IPS-NIHi7 (cell line): ENCODE measurements around the gene HMSD.

Experiments used
- DNase-seq: peaks from one replicate; pipeline ENCODE4 v3.0.0; 2012; ENCODE audit warnings: mixed read lengths; ENCODE audit errors: extremely low spot score

HMSD gene

DNA sequence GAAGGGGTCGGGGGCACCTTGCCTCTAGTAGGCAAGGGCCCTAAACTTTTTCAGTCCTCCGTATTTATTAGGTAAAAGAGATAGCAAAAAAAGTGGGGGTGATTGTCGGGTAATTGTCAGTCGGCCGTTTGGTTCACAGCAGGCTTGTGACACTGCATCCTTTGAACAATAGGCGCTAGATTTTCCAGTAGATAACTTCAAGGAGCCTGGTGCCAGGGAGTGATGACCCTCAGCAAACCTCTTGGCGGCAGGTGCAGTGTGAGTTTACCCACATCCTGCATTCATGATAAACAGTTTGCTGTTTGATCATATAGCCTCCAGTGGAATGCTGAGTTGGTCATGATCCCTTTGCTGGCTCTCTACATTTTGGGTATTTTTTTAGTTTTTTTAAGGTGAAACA is 43.6 kb downstream of the HMSD start:
- no peak for DNase-seq

DNA sequence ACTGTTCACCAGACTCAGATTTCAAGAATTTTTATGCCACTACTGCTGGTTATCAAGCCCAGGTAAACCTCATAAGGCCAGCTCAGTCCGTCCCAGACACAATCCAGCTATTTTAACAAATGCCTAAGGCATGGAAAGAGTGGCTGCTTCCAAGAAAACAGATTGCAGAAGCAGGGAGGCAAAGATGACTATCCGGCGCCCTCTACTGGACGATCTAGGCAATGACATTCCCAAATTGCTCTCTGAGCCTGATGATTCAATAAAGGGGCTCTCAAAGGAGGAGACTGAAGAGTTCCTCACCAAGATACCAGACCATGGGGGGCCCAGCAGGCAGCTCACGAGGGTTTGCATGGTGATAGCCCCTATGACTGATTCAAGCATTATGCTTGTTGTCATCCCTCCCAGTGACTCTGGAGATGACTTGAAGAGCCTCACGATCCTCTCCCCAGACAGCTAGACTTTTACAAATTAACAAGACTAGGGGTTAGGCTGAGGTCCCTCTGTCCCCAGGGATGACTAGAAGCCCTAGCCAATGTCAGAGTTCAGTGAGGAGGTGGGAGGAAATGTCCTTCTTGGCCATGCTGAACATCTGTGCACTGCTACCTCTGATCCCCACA is 45.8 kb downstream of the HMSD start:
- peak; percentile 78 for DNase-seq

DNA sequence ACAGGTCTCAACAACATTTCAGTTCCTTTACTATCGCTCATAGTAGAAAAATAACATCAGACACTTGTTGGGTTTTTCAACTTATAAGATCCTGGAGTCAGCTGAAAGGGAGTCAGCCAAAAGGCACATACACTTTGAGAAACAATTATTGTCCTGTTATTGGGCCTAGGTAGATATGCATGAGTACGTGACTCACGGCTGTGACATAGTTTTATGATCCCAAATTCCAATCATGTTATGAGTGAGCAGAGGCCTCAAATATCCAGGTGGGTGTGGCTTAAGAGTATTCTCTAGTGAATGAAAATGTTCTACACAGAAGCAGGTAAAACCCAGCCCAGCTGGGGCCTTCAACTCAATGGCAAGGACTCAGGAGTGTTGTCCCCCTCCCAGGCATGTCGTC is 47.9 kb downstream of the HMSD start:
- no peak for DNase-seq

DNA sequence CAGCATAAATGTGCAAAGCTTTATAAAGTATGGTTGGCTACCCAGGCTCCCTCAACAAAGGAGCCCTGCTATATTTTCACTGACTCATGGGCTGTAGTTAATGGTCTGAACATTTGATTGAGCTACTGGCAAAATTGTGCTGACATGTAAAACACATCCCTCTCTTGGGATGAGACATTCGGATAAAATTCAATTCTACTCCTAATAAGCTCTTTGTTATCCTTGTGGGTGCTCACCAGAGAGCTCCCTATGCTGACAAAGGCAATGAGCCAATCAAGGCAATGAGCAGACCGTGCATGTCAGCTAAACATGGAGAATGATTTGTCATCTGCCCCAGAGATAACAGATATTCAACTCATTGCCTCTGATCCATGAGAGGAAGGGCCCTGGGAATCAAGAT is 48.5 kb downstream of the HMSD start:
- no peak for DNase-seq

DNA sequence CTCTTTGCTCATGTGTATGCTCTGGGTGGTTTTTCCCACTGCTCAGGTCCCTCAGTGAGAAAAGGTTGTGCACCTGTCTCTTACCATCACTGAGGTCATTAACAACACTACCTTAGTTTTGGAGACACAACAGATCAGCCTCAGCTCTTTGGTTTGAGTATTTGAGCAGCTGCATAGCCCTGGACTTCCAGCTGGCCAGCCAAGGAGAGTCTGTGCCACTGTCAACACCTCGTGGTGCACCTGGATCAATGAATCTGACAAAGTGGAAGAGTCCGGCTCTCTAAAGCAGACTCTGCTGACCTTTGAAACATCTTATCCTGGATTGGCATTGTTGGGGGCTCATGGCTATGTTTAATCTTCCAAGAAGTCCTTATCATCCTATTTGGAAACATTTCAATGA is 50.8 kb downstream of the HMSD start:
- DNase-seq: no peak

DNA sequence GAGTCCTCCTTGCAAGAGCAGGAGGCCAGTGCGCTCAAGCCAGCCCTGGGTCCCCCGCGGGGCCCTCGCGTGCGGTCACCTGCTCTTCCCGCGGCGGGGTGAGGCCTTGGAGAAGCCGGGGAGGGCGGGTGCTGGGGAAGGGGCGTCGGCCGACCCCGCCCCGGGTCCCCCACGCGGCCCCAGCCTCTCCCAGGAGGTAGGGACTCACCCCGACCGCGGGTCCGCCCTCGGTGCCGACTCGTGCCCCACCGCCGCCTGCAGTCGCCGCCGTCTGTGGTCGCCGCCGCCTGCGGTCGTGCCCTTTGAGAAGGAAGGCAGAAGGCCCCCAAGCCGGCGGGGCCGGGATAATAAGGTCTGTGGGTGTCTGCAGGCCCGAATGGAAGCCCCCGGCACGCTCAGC is 53.5 kb downstream of the HMSD start:
- DNase-seq: no peak

DNA sequence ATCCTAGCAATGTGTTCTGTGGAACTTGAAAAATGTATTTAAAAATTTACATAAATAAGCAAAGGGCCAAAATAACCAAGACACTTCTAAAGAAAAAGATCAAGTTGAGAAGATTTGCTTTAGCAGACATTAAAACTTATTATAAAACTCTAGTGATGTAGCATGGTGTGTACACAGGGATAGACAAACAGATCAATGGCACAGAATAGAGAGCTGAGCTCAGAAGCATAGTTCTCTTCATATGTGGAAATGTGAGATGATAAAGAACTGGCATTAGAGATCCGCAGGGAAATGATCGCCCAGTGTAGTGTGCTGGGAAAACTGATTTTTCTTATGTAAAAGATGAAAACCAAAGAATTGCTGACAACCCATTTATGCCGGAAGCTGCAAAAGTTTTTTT is 60.2 kb downstream of the HMSD start:
- no peak for DNase-seq
